ENCODE results near the gene GINS1. TPM values are rescaled to one million over a fixed set of nuclear protein-coding genes. Genes with fewer than 3 reads are reported as not detected.

Gene GINS1
- total and polyA plus RNA-seq, 2 of the 8 experiments (the other 6 are each of a cell fraction or from before 2014, with no cell fraction given): 44.7 to 68.4 TPM

DNA sequence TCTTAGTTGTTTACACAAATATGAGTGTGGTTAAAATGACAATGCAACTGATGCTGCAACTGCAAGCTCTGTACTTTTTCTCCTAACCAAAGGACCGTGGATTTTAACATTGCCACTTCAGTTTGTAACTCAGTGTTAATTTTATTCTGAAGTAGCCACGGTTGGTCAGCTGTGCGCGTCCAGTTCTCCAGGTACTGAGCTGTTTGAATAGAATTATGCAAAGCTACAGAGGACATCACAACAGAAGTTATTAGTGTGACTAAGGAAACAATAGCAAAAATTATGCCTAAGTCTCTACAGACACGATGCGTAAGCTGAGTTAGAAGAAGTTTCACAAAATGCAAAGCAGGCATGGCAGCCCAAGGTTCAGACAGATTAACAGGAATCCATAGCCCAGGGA is 12.5 kb upstream of the GINS1 start (continued):
- TF ChIP-seq CBX5 (IDR thresholded peaks at IDR 0.05; ENCODE audit: low read depth, low read length) (no peak), ASH2L (IDR thresholded peaks at IDR 0.05; ENCODE audit: low read length) (no peak)

All from H1 (cell line).